Esophagus squamous epithelium (tissue), 4 donors: ENCODE data around the gene COPS9.

ENCODE experiments used
- POLR2A ChIP-seq, 4 donors: fragments of 450-650 bp; IDR thresholded peaks; one replicate each; pipeline ENCODE4 v1.6.1; 2017; ENCODE audit warnings: antibody characterized with exemption in 4 of 4, mild to moderate bottlenecking in 4 of 4, moderate library complexity in 3 of 4
- TF ChIP-seq, protein P1 (sequence below), 6 experiments: fragments of 450-650 bp in 4 of 6; fragments of 200-600 bp in 2 of 6; sonication (generic) in 2 of 6; IDR thresholded peaks; one replicate each; pipeline ENCODE4 v1.5.1; 2016 to 2019; ENCODE audit warnings: antibody characterized with exemption in 6 of 6, mild to moderate bottlenecking in 4 of 6, moderate library complexity in 4 of 6

GRCh38 chr2:240095556-240096523, 40.3 kb downstream of the COPS9 start:
- TF ChIP-seq, protein P1, sequence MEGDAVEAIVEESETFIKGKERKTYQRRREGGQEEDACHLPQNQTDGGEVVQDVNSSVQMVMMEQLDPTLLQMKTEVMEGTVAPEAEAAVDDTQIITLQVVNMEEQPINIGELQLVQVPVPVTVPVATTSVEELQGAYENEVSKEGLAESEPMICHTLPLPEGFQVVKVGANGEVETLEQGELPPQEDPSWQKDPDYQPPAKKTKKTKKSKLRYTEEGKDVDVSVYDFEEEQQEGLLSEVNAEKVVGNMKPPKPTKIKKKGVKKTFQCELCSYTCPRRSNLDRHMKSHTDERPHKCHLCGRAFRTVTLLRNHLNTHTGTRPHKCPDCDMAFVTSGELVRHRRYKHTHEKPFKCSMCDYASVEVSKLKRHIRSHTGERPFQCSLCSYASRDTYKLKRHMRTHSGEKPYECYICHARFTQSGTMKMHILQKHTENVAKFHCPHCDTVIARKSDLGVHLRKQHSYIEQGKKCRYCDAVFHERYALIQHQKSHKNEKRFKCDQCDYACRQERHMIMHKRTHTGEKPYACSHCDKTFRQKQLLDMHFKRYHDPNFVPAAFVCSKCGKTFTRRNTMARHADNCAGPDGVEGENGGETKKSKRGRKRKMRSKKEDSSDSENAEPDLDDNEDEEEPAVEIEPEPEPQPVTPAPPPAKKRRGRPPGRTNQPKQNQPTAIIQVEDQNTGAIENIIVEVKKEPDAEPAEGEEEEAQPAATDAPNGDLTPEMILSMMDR (IDR thresholded peaks at IDR 0.05), result no peak
- TF ChIP-seq POLR2A (IDR thresholded peaks at IDR 0.05), result no peak
